Mammary epithelial cell (primary cell): ENCODE data around the gene UNC93A.
"Not testable (repeated sequence)": the region's sequence is repeated elsewhere in the genome, so short reads cannot be mapped to it uniquely, and the experiment has no call there.

Experiments used
- EZH2 ChIP-seq: IDR thresholded peaks from 2 replicates; pipeline ENCODE4 v1.6.1; 2012; ENCODE audit warnings: low read length, inconsistent platforms, borderline replicate concordance
- TF ChIP-seq, protein P1 (sequence below), 2 donors: IDR thresholded peaks in 1 of 2; conservative IDR thresholded peaks in 1 of 2; 2 replicates each; pipeline ENCODE4 v1.5.1; 2011 to 2012; ENCODE audit warnings: inconsistent platforms in 2 of 2, low read length in 2 of 2, mild to moderate bottlenecking in 2 of 2, control low read depth in 1 of 2, low read depth in 1 of 2; ENCODE audit not compliant: insufficient read depth in 1 of 2; ENCODE audit errors: extremely low read depth in 1 of 2

DNA sequence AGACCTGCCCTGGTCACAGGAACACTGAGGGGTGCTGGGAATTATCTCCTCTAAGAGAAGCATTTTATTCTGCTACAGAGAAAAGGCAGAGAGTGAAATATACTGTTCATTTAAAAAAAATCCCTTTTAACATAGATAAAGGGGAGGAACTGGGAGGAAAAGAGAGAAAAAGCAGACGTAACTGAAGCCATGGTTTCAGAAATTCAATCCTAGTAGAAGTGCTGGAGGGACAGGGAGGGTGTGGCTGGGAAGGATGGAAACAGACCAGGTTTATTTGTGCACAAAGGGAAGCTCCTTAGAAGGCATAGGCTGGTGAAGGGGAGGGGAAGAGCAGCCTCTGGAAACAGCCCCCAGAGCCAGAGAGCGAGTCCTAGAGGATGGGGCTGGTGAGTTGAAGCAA is 1.8 kb upstream of the UNC93A start:
- TF ChIP-seq, protein P1, sequence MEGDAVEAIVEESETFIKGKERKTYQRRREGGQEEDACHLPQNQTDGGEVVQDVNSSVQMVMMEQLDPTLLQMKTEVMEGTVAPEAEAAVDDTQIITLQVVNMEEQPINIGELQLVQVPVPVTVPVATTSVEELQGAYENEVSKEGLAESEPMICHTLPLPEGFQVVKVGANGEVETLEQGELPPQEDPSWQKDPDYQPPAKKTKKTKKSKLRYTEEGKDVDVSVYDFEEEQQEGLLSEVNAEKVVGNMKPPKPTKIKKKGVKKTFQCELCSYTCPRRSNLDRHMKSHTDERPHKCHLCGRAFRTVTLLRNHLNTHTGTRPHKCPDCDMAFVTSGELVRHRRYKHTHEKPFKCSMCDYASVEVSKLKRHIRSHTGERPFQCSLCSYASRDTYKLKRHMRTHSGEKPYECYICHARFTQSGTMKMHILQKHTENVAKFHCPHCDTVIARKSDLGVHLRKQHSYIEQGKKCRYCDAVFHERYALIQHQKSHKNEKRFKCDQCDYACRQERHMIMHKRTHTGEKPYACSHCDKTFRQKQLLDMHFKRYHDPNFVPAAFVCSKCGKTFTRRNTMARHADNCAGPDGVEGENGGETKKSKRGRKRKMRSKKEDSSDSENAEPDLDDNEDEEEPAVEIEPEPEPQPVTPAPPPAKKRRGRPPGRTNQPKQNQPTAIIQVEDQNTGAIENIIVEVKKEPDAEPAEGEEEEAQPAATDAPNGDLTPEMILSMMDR (conservative IDR thresholded peaks at IDR 0.05 in 1 of 2, IDR thresholded peaks at IDR 0.05 in 1 of 2; ENCODE audit: extremely low read depth in 1 of 2, insufficient read depth in 1 of 2, low read depth in 1 of 2, low read length in 2 of 2) = not testable (repeated sequence)
- not testable (repeated sequence) for TF ChIP-seq EZH2
